GM12801 (cell line): ENCODE results near the gene KNSTRN.

Experiments
- TF ChIP-seq, protein P1 (sequence below): IDR thresholded peaks from one replicate; pipeline ENCODE4 v1.5.1; 2011; ENCODE audit warnings: control low read depth; ENCODE audit not compliant: insufficient read length; ENCODE audit errors: extremely low read depth

KNSTRN gene

DNA sequence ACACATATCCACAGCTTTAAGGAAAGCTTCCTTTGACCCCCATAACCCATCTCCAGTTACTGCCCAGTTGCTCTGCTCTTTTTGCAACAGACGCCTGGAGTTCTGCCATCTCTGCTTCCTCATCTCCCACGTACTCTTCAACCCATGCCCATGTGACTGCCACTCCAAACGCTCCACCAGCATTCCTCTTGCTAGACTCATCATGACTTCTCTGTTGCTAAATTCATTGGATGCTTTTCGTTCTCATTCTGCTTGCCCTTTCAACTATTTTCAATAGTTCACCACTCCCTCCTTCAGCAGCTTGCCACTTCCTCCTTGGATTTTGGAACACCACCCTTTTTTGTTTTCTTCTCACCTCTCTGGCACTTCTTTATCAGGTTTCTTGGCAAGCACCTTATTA lies 2.7 kb upstream of the KNSTRN start:
- TF ChIP-seq, protein P1, sequence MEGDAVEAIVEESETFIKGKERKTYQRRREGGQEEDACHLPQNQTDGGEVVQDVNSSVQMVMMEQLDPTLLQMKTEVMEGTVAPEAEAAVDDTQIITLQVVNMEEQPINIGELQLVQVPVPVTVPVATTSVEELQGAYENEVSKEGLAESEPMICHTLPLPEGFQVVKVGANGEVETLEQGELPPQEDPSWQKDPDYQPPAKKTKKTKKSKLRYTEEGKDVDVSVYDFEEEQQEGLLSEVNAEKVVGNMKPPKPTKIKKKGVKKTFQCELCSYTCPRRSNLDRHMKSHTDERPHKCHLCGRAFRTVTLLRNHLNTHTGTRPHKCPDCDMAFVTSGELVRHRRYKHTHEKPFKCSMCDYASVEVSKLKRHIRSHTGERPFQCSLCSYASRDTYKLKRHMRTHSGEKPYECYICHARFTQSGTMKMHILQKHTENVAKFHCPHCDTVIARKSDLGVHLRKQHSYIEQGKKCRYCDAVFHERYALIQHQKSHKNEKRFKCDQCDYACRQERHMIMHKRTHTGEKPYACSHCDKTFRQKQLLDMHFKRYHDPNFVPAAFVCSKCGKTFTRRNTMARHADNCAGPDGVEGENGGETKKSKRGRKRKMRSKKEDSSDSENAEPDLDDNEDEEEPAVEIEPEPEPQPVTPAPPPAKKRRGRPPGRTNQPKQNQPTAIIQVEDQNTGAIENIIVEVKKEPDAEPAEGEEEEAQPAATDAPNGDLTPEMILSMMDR = no peak

DNA sequence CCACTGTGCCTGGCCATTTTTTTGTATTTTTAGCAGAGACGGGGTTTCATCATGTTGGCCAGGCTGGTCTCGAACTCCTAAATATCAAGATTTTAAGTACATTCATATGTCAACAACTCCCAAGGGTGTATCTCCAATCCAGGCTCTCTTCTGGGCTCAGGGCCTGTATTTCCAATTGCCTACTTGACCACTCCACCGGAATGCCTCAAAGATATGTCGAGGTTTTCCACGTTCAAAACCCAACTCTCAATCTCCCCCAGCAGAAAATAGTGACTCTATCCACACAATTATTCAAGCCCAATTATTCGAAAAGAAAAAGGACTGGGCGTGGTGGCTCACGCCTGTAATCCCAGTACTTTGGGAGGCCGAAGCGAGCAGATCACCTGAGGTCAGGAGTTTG lies 1.9 kb upstream of the KNSTRN start:
- TF ChIP-seq, protein P1 = no peak

DNA sequence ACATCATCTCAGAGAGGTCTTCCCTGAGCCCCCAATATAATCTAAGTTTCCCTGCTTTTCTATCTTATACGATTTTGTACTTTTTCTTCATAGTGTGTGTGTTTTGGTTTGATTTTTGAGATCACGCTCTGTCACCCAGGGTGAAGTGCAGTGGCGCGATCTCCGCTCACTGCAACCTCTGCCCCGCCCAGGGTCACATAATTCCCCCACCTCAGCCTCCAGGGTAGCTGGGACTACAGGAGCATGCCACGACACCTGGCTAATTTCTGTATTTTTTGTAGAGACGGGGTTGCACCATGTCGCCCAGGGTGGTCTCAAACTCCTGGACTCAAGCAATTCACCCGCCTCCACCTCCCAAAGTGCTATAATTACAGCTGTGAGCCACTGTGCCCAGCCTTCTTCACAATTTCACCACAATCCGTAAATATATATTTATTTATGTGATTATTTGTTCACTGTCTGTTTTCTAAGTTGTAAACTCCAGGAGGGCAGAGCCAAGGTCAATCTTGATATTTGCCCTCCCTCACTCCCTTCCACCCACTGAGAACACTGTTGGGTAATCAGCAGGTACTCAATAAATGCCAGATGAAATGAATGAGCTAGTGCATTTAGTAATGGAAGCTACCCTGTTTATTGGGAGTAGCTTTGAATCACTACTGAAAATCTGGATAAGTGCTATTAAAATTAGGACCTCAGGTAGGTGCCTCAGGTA lies 547 bp upstream of the KNSTRN start:
- TF ChIP-seq, protein P1 = no peak

DNA sequence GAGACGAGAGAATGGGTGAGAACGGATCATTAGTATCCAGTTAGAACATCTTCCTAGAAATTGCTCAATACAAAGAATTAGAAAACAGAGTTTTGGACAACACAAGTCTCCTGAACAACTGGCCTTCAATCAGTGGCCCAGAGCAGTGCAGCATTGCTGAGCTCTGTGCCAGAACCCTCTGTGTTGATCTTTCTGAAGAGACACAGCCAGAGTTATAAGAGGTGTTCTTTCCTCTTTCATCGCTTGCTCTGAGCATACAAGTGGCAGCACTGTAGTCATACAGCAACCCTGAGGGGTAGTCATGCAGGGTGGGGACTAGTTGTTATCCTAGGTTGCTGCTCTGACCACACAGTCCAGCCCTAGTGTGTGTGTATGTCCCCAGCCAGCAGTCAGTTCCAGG lies 4.0 kb downstream of the KNSTRN start:
- TF ChIP-seq, protein P1 = no peak

DNA sequence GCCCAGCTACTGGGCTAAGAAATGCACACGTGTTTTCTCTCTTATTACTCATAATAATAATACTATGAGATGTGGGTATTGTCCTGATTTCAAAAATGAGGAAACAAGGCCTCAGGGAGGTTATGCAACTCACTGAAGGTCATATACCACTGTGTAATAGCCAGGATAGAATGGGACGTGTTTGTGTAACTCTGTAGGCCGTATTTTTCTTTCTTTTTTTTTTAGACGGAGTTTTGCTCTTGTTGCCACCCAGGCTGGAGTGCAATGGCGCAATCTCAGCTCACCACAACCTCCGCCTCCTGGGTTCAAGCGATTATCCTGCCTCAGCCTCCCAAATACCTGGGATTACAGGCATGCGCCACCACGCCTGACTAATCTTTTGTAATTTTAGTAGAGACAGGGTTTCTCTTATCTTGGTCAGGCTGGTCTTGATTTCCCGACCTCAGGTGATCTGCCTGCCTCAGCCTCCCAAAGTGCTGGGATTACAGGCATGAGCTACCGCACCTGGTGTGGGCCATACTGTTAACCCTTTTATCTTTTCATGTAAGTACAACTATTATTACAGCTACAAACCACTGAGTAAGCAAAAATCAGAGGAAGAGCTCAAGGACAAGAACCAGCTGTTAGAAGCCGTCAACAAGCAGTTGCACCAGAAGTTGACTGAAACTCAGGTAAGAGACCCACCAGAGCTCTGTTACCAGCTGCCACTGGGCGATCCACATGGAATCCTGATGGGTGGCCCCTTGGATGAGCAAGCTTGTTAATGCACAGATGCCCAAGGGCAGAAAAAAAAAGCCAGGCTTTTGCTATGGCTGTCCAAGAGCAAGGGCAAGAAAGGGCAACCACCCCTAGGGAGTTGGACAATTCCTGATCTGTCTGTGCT lies 6.7 kb downstream of the KNSTRN start:
- TF ChIP-seq, protein P1 = no peak

DNA sequence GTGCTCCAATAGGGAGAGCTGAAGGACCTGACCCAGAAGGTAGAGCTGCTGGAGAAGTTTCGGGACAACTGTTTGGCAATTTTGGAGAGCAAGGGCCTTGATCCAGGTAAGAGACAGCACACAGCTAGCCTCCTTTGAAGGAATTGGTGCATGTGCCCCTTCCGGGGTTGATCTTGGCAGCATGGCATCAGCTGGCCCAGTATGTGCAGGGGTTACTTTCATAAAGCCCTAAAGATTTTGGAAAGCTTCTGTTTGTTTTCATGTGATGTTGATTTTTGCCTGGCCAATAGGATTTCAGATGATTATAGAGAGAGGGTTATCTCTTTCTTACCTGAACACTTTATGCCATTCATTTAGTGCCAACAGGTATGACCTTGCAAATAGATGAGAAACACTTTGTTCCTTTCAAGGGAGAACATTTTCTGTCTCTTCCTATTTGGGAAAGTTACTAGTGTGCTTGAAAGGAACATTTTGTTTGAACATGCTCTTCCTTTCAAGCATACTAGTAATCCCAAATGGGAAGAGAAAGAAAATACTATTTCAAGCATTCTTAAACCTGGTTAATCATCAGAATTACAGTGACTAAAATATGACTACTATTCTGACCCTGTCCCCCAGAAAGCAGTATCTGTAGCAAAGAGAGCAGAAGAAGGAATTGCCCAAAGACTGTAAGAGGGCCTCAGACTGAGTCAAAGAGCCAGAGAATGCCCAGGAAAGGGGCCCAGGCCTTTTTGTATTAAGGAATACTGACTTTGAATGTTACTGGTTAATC lies 7.5 kb downstream of the KNSTRN start:
- TF ChIP-seq, protein P1 = no peak
